T-helper 2 cell treated with Interferon-gamma antibody and Interleukin-4, amounts not matched to agents 100 ng/mL and 5 ng/mL, for 36 hours (primary cell): ENCODE results near the gene PRAMEF12. TPM values are rescaled to one million over a fixed set of nuclear protein-coding genes. Genes with fewer than 3 reads are reported as not detected.

Source experiments
- total RNA-seq: library from RNA; stranded (reverse); gene quantifications from 2 replicates; pipeline ENCODE4 v1.2.3, GENCODE V29; 2022

PRAMEF12 gene
- total RNA-seq, 1 donor from 2014 or later = not detected

Other genes with a start within 250 kb of the PRAMEF12 start
- 44.8 and 46.8 TPM in 2 replicates for gene DHRS3, start 155.5 kb upstream of the PRAMEF12 start, total RNA-seq
- not detected in 2 replicates for gene AADACL4, start 129.7 kb upstream of the PRAMEF12 start, total RNA-seq
- gene AADACL3, start 57.6 kb upstream of the PRAMEF12 start, total RNA-seq = not detected in 2 replicates
- not detected in 2 replicates for gene CFAP107, start 27.5 kb upstream of the PRAMEF12 start, total RNA-seq
- gene PRAMEF1, start 17.7 kb downstream of the PRAMEF12 start, total RNA-seq = not detected in 2 replicates
- gene PRAMEF11, start 57.7 kb downstream of the PRAMEF12 start, total RNA-seq = not detected in 2 replicates
- not detected in 2 replicates for gene HNRNPCL1, start 75.0 kb downstream of the PRAMEF12 start, total RNA-seq
- not detected in 2 replicates for gene PRAMEF2, start 83.3 kb downstream of the PRAMEF12 start, total RNA-seq
- not detected in 2 replicates for gene PRAMEF4, start 112.5 kb downstream of the PRAMEF12 start, total RNA-seq
- not detected in 2 replicates for gene PRAMEF10, start 124.5 kb downstream of the PRAMEF12 start, total RNA-seq
- gene PRAMEF7, start 142.9 kb downstream of the PRAMEF12 start, total RNA-seq = not detected in 2 replicates
- not detected in 2 replicates for gene PRAMEF6, start 173.8 kb downstream of the PRAMEF12 start, total RNA-seq